Panc1 (cell line): Measurements from ENCODE around the gene CYP11A1. TPM values are rescaled to one million over a fixed set of nuclear protein-coding genes. Genes with fewer than 3 reads are reported as not detected.

Source experiments
- ATAC-seq: fragments of 200-7000 bp; cut with Tn5 transposase; 2 replicates; pipeline ENCODE4 v1.9.1; 2020; ENCODE audit warnings: mild to moderate bottlenecking, moderate library complexity
- BruUV-seq: library from RNA; stranded (reverse); fragments of 400-500 nt; replicated peaks from 2 replicates; lab custom pipeline; 2021; lab: Mats Ljungman, UMichigan
- CTCF ChIA-PET: fragments of 300-600 bp; sonication (Branson Sonifier 250); formaldehyde crosslinking; loops from one replicate; lab custom pipeline; 2022; ENCODE audit warnings: antibody characterized with exemption; lab: Charles Lee
- POLR2A ChIA-PET: fragments of 300-600 bp; sonication (Branson Sonifier 250); formaldehyde crosslinking; loops from one replicate; lab custom pipeline; 2022; ENCODE audit warnings: antibody characterized with exemption; lab: Charles Lee
- DNase-seq: peaks from one replicate; pipeline ENCODE4 v3.0.0-alpha.2; 2010; ENCODE audit warnings: low read depth, low spot score
- H3K27ac ChIP-seq: 2 replicates; pipeline ENCODE4 v1.5.1; 2011; ENCODE audit warnings: mild to moderate bottlenecking, low read length, inconsistent platforms
- H3K27me3 ChIP-seq: fragments of 200-500 bp; sonication (Bioruptor generic); 2 replicates; pipeline ENCODE4 v1.6.0; 2014; ENCODE audit warnings: low read length, inconsistent platforms; ENCODE audit not compliant: control insufficient read depth, insufficient read depth
- H3K36me3 ChIP-seq: fragments of 200-500 bp; sonication (Bioruptor generic); 2 replicates; pipeline ENCODE4 v1.5.1; 2014; ENCODE audit warnings: inconsistent platforms, mild to moderate bottlenecking, low read length, moderate library complexity; ENCODE audit not compliant: control insufficient read depth, insufficient read depth
- H3K4me1 ChIP-seq: 2 replicates; pipeline ENCODE4 v1.5.1; 2011; ENCODE audit warnings: inconsistent platforms, mild to moderate bottlenecking, low read length, moderate library complexity; ENCODE audit not compliant: control insufficient read depth, insufficient read depth
- H3K4me3 ChIP-seq, 2 experiments: 2 replicates each; pipeline ENCODE4 v1.5.1; 2011 to 2012; ENCODE audit warnings: low read depth in 2 of 2, low read length in 2 of 2, mild to moderate bottlenecking in 2 of 2, inconsistent platforms in 1 of 2, moderate library complexity in 1 of 2
- H3K9me3 ChIP-seq: fragments of 200-500 bp; sonication (Bioruptor generic); 2 replicates; pipeline ENCODE4 v1.5.1; 2014; ENCODE audit warnings: low read depth, mild to moderate bottlenecking, inconsistent platforms, low read length, moderate library complexity; ENCODE audit not compliant: control insufficient read depth, insufficient read depth
- POLR2AphosphoS5 ChIP-seq: IDR thresholded peaks from 2 replicates; pipeline ENCODE4 v1.6.1; 2012; ENCODE audit warnings: mild to moderate bottlenecking, low read depth, low read length, moderate library complexity
- SIN3A ChIP-seq: IDR thresholded peaks from 2 replicates; pipeline ENCODE4 v1.6.1; 2012; ENCODE audit warnings: low read depth, mild to moderate bottlenecking, low read length, moderate library complexity, borderline replicate concordance; ENCODE audit not compliant: insufficient read depth
- TCF7L2 ChIP-seq: IDR thresholded peaks from 2 replicates; pipeline ENCODE4 v1.6.1; 2011; ENCODE audit warnings: mild to moderate bottlenecking, low read depth, low read length, inconsistent platforms
- in situ Hi-C: cut with HindIII; loops from 2 replicates; pipeline ENCODE4 v1.10.0; 2016; ENCODE audit warnings: low sequenced_read_pairs, low pct_unique_long_range_greater_than_20kb
- intact Hi-C: fragments of 100-400 bp; cut with micrococcal nuclease; formaldehyde crosslinking; loops from one replicate; pipeline ENCODE4 v1.10.0; 2022; ENCODE audit not compliant: unreplicated experiment
- total RNA-seq: library from RNA; stranded (reverse); gene quantifications from one replicate; pipeline ENCODE4 v1.2.1, GENCODE V29; 2021; ENCODE audit not compliant: unreplicated experiment
- TF ChIP-seq, protein P1 (sequence below), 2 experiments: IDR thresholded peaks; 2 replicates each; pipeline ENCODE4 v1.6.1; 2011 to 2012; ENCODE audit warnings: low read depth in 2 of 2, control low read depth in 1 of 2, low read length in 1 of 2, mild to moderate bottlenecking in 1 of 2, moderate library complexity in 1 of 2; ENCODE audit not compliant: insufficient read depth in 1 of 2
- TF ChIP-seq, protein P2 (sequence below): fragments of 450-650 bp; IDR thresholded peaks from 2 replicates; pipeline ENCODE4 v1.5.1; 2017; ENCODE audit warnings: mild to moderate bottlenecking

Gene CYP11A1
- total RNA-seq, 1 experiment from 2014 or later: 0.57 TPM

DNA sequence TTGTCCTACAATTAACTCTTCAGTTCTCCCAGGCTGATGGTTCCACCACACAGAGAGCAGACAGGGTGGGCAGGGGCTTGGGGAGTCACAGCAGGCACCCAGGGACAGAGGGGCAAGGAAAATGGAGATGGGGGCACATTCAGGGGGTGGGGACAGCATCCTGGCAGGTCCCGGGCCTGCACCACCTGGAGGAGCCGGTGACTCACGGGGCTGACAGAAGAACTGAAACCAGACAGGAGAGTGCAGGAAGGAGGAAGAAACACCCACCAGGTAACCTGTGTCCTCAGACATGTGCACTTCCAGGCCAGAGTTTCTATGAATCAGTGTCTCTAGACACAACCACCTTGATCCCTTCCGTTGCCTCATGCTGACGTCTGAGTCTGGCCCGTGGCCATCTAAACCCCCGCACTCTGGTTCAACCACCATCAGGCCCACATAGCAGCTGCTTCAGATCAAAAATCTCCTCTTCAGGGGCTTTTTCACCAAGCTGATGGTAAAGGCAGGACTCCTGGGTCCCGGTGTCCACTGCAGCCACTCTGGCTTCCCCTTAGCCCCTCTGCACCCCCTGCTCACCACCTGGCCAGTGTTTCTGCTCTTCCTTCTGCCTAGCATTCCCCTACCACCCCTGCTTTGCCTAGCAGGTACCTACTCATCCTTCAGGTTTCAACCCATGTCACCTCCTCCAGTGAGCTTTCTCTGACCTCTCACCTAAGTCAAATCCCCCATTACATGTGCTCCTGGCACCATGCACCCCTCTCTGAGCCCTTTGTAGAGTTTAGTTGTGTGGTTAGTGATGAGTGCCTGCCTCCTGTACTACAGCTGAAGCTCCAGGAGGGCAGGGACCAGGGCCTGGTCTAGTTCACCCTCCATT, 16.5 kb upstream of the CYP11A1 start:
- no peaks in the 10 kb centered on the region for H3K9me3 ChIP-seq
- no TSS peak for BruUV-seq
- no peaks in the 10 kb centered on the region for H3K27me3 ChIP-seq
- no peak overlapping the region for H3K4me3 ChIP-seq
- intact Hi-C loops (loop anchor here (5.0 kb wide), 1 partner anchor 158 kb away; the partner anchor contains the start of gene ARID3B), in situ Hi-C loops (no loop called here)
- H3K27ac ChIP-seq: peak overlapping the region; percentile 37; the same call in 1 of the 2 replicates
- CTCF ChIA-PET: interaction anchor here (0.6 to 1.5 kb wide), 2 partner anchors 47 to 55 kb away, joined by 5 read pairs; no protein-coding TSS in a partner anchor
- TF ChIP-seq, protein P1, sequence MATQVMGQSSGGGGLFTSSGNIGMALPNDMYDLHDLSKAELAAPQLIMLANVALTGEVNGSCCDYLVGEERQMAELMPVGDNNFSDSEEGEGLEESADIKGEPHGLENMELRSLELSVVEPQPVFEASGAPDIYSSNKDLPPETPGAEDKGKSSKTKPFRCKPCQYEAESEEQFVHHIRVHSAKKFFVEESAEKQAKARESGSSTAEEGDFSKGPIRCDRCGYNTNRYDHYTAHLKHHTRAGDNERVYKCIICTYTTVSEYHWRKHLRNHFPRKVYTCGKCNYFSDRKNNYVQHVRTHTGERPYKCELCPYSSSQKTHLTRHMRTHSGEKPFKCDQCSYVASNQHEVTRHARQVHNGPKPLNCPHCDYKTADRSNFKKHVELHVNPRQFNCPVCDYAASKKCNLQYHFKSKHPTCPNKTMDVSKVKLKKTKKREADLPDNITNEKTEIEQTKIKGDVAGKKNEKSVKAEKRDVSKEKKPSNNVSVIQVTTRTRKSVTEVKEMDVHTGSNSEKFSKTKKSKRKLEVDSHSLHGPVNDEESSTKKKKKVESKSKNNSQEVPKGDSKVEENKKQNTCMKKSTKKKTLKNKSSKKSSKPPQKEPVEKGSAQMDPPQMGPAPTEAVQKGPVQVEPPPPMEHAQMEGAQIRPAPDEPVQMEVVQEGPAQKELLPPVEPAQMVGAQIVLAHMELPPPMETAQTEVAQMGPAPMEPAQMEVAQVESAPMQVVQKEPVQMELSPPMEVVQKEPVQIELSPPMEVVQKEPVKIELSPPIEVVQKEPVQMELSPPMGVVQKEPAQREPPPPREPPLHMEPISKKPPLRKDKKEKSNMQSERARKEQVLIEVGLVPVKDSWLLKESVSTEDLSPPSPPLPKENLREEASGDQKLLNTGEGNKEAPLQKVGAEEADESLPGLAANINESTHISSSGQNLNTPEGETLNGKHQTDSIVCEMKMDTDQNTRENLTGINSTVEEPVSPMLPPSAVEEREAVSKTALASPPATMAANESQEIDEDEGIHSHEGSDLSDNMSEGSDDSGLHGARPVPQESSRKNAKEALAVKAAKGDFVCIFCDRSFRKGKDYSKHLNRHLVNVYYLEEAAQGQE (IDR thresholded peaks at IDR 0.05; ENCODE audit: insufficient read depth in 1 of 2, low read depth in 2 of 2, low read length in 1 of 2): no peak
- POLR2A ChIA-PET: interaction anchor here (0.6 kb wide), 1 partner anchor 389 kb away, joined by 4 read pairs; the partner anchor contains the start of gene PML
- ATAC-seq: no peak
- no peaks in the 10 kb centered on the region for H3K36me3 ChIP-seq
- DNase-seq: no peak
- peaks cover 39% of the 10 kb centered on the region for H3K4me1 ChIP-seq

GRCh38 chr15:74383286-74383685, 15.8 kb upstream of the CYP11A1 start:
- no peak for ATAC-seq
- Histone ChIP-seq H3K9me3 (no peaks in the 10 kb centered on the region), H3K27me3 (no peaks in the 10 kb centered on the region), H3K36me3 (no peaks in the 10 kb centered on the region), H3K4me3 (no peak overlapping the region), H3K27ac (no peak overlapping the region), H3K4me1 (peaks cover 34% of the 10 kb centered on the region)
- ChIA-PET POLR2A (no interaction called here), CTCF (no interaction called here)
- in situ Hi-C loops (no loop called here), intact Hi-C loops (loop anchor here (5.0 kb wide), 1 partner anchor 159 kb away; the partner anchor contains the start of gene ARID3B)
- no peak for TF ChIP-seq SIN3A
- TF ChIP-seq TCF7L2: no peak
- no peak for TF ChIP-seq POLR2AphosphoS5
- TF ChIP-seq, protein P2, sequence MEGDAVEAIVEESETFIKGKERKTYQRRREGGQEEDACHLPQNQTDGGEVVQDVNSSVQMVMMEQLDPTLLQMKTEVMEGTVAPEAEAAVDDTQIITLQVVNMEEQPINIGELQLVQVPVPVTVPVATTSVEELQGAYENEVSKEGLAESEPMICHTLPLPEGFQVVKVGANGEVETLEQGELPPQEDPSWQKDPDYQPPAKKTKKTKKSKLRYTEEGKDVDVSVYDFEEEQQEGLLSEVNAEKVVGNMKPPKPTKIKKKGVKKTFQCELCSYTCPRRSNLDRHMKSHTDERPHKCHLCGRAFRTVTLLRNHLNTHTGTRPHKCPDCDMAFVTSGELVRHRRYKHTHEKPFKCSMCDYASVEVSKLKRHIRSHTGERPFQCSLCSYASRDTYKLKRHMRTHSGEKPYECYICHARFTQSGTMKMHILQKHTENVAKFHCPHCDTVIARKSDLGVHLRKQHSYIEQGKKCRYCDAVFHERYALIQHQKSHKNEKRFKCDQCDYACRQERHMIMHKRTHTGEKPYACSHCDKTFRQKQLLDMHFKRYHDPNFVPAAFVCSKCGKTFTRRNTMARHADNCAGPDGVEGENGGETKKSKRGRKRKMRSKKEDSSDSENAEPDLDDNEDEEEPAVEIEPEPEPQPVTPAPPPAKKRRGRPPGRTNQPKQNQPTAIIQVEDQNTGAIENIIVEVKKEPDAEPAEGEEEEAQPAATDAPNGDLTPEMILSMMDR: no peak
- TF ChIP-seq, protein P1 (IDR thresholded peaks at IDR 0.05; ENCODE audit: insufficient read depth in 1 of 2, low read depth in 2 of 2, low read length in 1 of 2): no peak
- BruUV-seq: no TSS peak
- DNase-seq: no peak
